ENCODE data around the gene ZNF23.

DNA sequence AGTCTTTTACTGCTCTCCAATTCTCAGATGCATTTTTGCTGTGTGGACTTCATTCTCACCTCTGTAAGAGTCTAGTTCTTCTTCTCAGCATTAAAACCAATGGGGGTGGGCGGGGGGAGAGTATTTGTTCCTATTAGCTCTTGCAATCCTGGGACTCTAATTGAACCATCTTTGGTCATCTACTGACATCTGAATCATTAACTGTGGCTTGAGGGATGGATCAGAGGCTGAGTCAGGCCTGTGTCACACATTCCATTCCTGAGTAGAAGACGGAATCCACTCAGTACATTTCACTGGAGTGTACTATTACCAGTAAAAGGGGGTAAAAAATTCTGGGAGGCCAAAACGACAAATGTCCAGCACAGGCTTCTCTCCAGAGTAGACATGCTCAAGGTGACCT, 12.8 kb upstream of the ZNF23 start:
- TF ChIP-seq RARB (CRISPR knock-in tag; IDR thresholded peaks at IDR 0.05) (no peak), ESRRG (CRISPR knock-in tag; IDR thresholded peaks at IDR 0.05) (no peak), OSR1 (CRISPR knock-in tag; IDR thresholded peaks at IDR 0.05) (no peak), ZNF565 (CRISPR knock-in tag; conservative IDR thresholded peaks at IDR 0.05; ENCODE audit: low read depth) (no peak), GLIS3 (CRISPR knock-in tag; IDR thresholded peaks at IDR 0.05) (no peak)
- TF ChIP-seq, protein P1, sequence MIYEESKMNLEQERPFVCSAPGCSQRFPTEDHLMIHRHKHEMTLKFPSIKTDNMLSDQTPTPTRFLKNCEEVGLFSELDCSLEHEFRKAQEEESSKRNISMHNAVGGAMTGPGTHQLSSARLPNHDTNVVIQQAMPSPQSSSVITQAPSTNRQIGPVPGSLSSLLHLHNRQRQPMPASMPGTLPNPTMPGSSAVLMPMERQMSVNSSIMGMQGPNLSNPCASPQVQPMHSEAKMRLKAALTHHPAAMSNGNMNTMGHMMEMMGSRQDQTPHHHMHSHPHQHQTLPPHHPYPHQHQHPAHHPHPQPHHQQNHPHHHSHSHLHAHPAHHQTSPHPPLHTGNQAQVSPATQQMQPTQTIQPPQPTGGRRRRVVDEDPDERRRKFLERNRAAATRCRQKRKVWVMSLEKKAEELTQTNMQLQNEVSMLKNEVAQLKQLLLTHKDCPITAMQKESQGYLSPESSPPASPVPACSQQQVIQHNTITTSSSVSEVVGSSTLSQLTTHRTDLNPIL (CRISPR knock-in tag; IDR thresholded peaks at IDR 0.05; ENCODE audit: low read depth) = no peak

Data from SK-N-SH treated with all-trans-retinoic acid at 6 μM for 48 hours (cell line).